GM19328 (cell line): ENCODE results near the gene DLGAP1.
"Not testable (repeated sequence)": the region's sequence is repeated elsewhere in the genome, so short reads cannot be mapped to it uniquely, and the experiment has no call there.

Experiments used
- ATAC-seq: cut with Tn5 transposase; IDR thresholded peaks from one replicate; pipeline ENCODE4 v1.9.1; 2021; ENCODE audit warnings: mild to moderate bottlenecking, moderate library complexity; ENCODE audit not compliant: unreplicated experiment

Gene DLGAP1

GRCh38 chr18:4455113-4455811 is at the start of gene DLGAP1:
TSS of gene DLGAP1 (minus strand) at chr18:4455307.
- no peak for ATAC-seq

GRCh38 chr18:4494703-4495284 is 39.7 kb upstream of the DLGAP1 start:
- not testable (repeated sequence) for ATAC-seq

- ATAC-seq, result no peak
Observed at GRCh38 chr18:4468511-4468910, 13.4 kb upstream of the DLGAP1 start.

GRCh38 chr18:4454537-4455112 is 482 bp downstream of the DLGAP1 start:
- ATAC-seq, result no peak

- no peak for ATAC-seq
Observed at GRCh38 chr18:4453874-4454536, 1.1 kb downstream of the DLGAP1 start.

- no peak for ATAC-seq
Observed at GRCh38 chr18:4453567-4453873, 1.6 kb downstream of the DLGAP1 start.

GRCh38 chr18:4450065-4450658 is 4.9 kb downstream of the DLGAP1 start:
- no peak for ATAC-seq

- no peak for ATAC-seq
Observed at GRCh38 chr18:4445902-4446301, 9.2 kb downstream of the DLGAP1 start.

- no peak for ATAC-seq
Observed at GRCh38 chr18:4444306-4444705, 10.8 kb downstream of the DLGAP1 start.

GRCh38 chr18:4441098-4441497 is 14.0 kb downstream of the DLGAP1 start:
- ATAC-seq, result no peak

- ATAC-seq, result no peak
Observed at GRCh38 chr18:4438938-4439337, 16.2 kb downstream of the DLGAP1 start.

- ATAC-seq, result no peak
Observed at GRCh38 chr18:4433717-4434116, 21.4 kb downstream of the DLGAP1 start.

- no peak for ATAC-seq
Observed at GRCh38 chr18:4430836-4431235, 24.3 kb downstream of the DLGAP1 start.

- no peak for ATAC-seq
Observed at GRCh38 chr18:4417714-4418113, 37.4 kb downstream of the DLGAP1 start.

GRCh38 chr18:4416976-4417375 is 38.1 kb downstream of the DLGAP1 start:
- ATAC-seq, result no peak

- no peak for ATAC-seq
Observed at GRCh38 chr18:4412286-4412685, 42.8 kb downstream of the DLGAP1 start.

GRCh38 chr18:4406856-4407255 is 48.3 kb downstream of the DLGAP1 start:
- no peak for ATAC-seq

GRCh38 chr18:4405965-4406364 is 49.1 kb downstream of the DLGAP1 start:
- no peak for ATAC-seq

- no peak for ATAC-seq
Observed at GRCh38 chr18:4403836-4404235, 51.3 kb downstream of the DLGAP1 start.

GRCh38 chr18:4400911-4401310 is 54.2 kb downstream of the DLGAP1 start:
- no peak for ATAC-seq

- ATAC-seq, result no peak
Observed at GRCh38 chr18:4399929-4400328, 55.2 kb downstream of the DLGAP1 start.

- ATAC-seq, result no peak
Observed at GRCh38 chr18:4394700-4395099, 60.4 kb downstream of the DLGAP1 start.
